ENCODE results near the gene SEPHS2.

SEPHS2 gene

DNA sequence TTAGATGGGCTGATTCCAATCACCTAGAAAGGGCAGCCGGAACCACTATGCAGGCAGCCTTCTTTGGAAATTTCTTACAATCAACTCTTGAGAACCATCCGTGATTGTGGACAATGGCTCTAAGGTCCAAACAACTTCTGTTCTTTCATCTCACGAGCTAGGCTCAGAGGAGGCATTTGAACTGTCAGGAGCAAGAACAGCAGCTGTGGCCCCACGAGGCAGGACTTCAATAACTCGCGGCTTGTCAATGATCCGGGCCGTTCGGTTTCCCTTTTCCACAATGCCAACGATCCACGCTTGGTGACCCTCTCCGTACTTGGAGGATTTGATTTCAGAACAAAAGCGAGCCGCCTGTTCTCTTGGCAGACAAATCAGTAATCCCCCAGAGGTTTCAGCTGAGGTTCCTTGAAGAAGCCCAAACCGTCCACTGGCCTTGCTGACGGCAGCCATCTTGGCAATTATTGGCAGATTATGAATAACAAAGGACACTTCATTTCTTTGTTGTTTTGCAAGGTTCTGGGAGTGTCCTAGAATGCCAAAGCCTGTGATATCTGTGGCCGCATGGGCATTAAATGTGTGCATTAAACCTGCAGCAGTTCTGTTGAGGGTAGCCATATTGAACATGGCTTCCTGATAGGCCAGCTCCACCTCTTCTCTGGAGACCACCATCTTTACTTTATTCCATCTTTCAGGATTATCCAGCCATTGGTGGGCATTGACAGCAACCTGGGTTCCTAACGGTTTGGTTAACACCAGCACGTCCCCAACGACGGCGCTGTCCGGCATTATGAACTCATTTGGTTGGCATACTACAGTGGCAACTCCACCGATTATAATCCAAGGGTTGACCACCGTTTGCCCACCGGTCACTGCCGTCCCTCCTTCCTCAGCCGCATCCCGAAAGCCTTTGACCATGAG, 1.2 kb downstream of the SEPHS2 start:
- Histone ChIP-seq H3K36me3 (ENCODE audit: insufficient read depth, low read length) (no peaks in the 10 kb centered on the region), H3K4me1 (ENCODE audit: insufficient read depth, low read length, poor library complexity, severe bottlenecking) (peaks cover 29% of the 10 kb centered on the region), H3K9ac (ENCODE audit: low read depth, low read length, poor library complexity, severe bottlenecking) (peak overlapping the region; percentile 96), H3K4me2 (ENCODE audit: low read depth, low read length, poor library complexity, severe bottlenecking) (peak overlapping the region; percentile 93), H3F3A (ENCODE audit: low read depth) (no peaks in the 10 kb centered on the region), H4K20me1 (ENCODE audit: insufficient read depth, low read length, poor library complexity, severe bottlenecking) (peaks cover 24% of the 10 kb centered on the region), H3K79me2 (ENCODE audit: insufficient read depth, low read length) (peaks cover 29% of the 10 kb centered on the region), H3K9me3 (ENCODE audit: insufficient read depth, low read depth, low read length) (no peaks in the 10 kb centered on the region), H2AFZ (ENCODE audit: low read length) (no peak overlapping the region), H3K4me3 (ENCODE audit: low read length, poor library complexity, severe bottlenecking) (peak overlapping the region; percentile 91), H3K9me2 (replicated peaks; ENCODE audit: low read depth, low read length) (no peaks in the 10 kb centered on the region), H3K27me3 (ENCODE audit: insufficient read depth, low read length, poor library complexity, severe bottlenecking) (no peaks in the 10 kb centered on the region)
- TF ChIP-seq, protein P1, sequence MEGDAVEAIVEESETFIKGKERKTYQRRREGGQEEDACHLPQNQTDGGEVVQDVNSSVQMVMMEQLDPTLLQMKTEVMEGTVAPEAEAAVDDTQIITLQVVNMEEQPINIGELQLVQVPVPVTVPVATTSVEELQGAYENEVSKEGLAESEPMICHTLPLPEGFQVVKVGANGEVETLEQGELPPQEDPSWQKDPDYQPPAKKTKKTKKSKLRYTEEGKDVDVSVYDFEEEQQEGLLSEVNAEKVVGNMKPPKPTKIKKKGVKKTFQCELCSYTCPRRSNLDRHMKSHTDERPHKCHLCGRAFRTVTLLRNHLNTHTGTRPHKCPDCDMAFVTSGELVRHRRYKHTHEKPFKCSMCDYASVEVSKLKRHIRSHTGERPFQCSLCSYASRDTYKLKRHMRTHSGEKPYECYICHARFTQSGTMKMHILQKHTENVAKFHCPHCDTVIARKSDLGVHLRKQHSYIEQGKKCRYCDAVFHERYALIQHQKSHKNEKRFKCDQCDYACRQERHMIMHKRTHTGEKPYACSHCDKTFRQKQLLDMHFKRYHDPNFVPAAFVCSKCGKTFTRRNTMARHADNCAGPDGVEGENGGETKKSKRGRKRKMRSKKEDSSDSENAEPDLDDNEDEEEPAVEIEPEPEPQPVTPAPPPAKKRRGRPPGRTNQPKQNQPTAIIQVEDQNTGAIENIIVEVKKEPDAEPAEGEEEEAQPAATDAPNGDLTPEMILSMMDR (conservative IDR thresholded peaks at IDR 0.05; ENCODE audit: low read length): no peak
- no peak for TF ChIP-seq EZH2phosphoT487 (IDR thresholded peaks at IDR 0.05; ENCODE audit: borderline replicate concordance)

DNA sequence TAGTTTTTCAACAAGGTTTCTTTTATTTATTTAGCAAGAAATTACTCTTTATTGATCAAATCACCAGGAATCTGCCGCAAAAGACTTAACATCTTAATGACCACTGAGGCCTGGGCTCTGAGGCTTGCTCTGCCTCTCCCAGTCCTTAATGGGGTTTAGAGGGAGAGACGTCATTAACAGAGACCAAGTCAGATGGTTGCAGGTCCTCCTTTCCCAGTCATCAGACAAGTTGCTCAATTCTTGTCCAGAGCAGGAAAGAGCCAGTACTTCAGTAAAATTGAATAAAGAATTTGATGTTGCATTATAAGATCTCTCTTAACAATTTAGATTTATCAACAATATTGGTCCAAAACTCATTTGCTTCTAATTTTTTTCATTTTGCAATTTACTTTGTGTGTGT, 2.0 kb downstream of the SEPHS2 start:
- H3K9ac ChIP-seq (ENCODE audit: low read depth, low read length, poor library complexity, severe bottlenecking): peak overlapping the region; percentile 96
- peaks cover 29% of the 10 kb centered on the region for H3K4me1 ChIP-seq (ENCODE audit: insufficient read depth, low read length, poor library complexity, severe bottlenecking)
- H3K9me2 ChIP-seq (replicated peaks; ENCODE audit: low read depth, low read length): no peaks in the 10 kb centered on the region
- no peak for TF ChIP-seq EZH2phosphoT487 (IDR thresholded peaks at IDR 0.05; ENCODE audit: borderline replicate concordance)
- TF ChIP-seq, protein P1 (conservative IDR thresholded peaks at IDR 0.05; ENCODE audit: low read length): no peak
- peaks cover 24% of the 10 kb centered on the region for H4K20me1 ChIP-seq (ENCODE audit: insufficient read depth, low read length, poor library complexity, severe bottlenecking)
- no peaks in the 10 kb centered on the region for H3K9me3 ChIP-seq (ENCODE audit: insufficient read depth, low read depth, low read length)
- H3K79me2 ChIP-seq (ENCODE audit: insufficient read depth, low read length): peaks cover 29% of the 10 kb centered on the region
- no peaks in the 10 kb centered on the region for H3K36me3 ChIP-seq (ENCODE audit: insufficient read depth, low read length)
- H2AFZ ChIP-seq (ENCODE audit: low read length): no peak overlapping the region
- H3K27me3 ChIP-seq (ENCODE audit: insufficient read depth, low read length, poor library complexity, severe bottlenecking): no peaks in the 10 kb centered on the region
- H3K4me3 ChIP-seq (ENCODE audit: low read length, poor library complexity, severe bottlenecking): peak overlapping the region; percentile 91
- H3K4me2 ChIP-seq (ENCODE audit: low read depth, low read length, poor library complexity, severe bottlenecking): peak overlapping the region; percentile 93
- H3F3A ChIP-seq (ENCODE audit: low read depth): no peaks in the 10 kb centered on the region

DNA sequence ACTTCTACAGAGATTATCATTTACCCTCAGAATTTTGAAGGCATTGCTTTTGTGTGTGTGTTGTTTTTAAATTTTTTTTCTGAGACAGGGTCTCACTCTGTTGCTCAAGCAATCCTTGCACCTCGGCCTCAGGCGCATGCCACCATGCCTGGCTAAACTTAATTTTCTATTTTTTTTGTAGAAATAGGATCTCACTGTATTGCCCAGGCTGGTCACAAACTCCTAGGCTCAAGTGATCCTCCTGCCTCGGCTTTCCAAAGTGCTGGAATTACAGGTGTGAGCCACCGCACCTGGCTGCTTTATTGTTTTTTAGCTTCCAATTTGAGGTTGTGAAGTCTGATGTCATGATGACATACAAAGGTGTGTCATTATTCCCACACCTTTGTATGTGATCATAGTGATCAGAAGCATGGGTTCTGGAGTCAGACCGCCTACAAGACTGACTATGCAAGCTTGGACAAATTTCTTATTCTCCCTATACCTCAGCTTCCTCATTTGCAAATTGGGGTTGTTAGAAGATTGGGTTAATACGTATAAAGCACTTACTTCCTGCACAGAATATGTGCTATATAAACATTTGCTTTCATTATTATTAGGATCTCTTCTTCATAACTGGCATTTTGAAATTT, 5.8 kb downstream of the SEPHS2 start:
- H2AFZ ChIP-seq (ENCODE audit: low read length): no peak overlapping the region
- no peak overlapping the region for H3K9ac ChIP-seq (ENCODE audit: low read depth, low read length, poor library complexity, severe bottlenecking)
- no peaks in the 10 kb centered on the region for H3K9me2 ChIP-seq (replicated peaks; ENCODE audit: low read depth, low read length)
- H3K9me3 ChIP-seq (ENCODE audit: insufficient read depth, low read depth, low read length): no peaks in the 10 kb centered on the region
- H4K20me1 ChIP-seq (ENCODE audit: insufficient read depth, low read length, poor library complexity, severe bottlenecking): peaks cover 21% of the 10 kb centered on the region
- TF ChIP-seq, protein P1 (conservative IDR thresholded peaks at IDR 0.05; ENCODE audit: low read length): no peak
- no peak for TF ChIP-seq EZH2phosphoT487 (IDR thresholded peaks at IDR 0.05; ENCODE audit: borderline replicate concordance)
- no peaks in the 10 kb centered on the region for H3F3A ChIP-seq (ENCODE audit: low read depth)
- H3K4me2 ChIP-seq (ENCODE audit: low read depth, low read length, poor library complexity, severe bottlenecking): no peak overlapping the region
- peaks cover 20% of the 10 kb centered on the region for H3K4me1 ChIP-seq (ENCODE audit: insufficient read depth, low read length, poor library complexity, severe bottlenecking)
- peaks cover 21% of the 10 kb centered on the region for H3K79me2 ChIP-seq (ENCODE audit: insufficient read depth, low read length)
- H3K4me3 ChIP-seq (ENCODE audit: low read length, poor library complexity, severe bottlenecking): no peak overlapping the region
- no peaks in the 10 kb centered on the region for H3K27me3 ChIP-seq (ENCODE audit: insufficient read depth, low read length, poor library complexity, severe bottlenecking)
- no peaks in the 10 kb centered on the region for H3K36me3 ChIP-seq (ENCODE audit: insufficient read depth, low read length)

Measured in Loucy (cell line).